T-helper 2 cell (primary cell): Measurements from ENCODE around the gene IPO11.
"Not testable (repeated sequence)": the region's sequence is repeated elsewhere in the genome, so short reads cannot be mapped to it uniquely, and the experiment has no call there.

Source experiments
- DNase-seq, 5 experiments: peaks; one replicate each; pipeline versions ENCODE4 v3.0.0 to v3.0.0-alpha.2; 2012 to 2022

The IPO11 gene

DNA sequence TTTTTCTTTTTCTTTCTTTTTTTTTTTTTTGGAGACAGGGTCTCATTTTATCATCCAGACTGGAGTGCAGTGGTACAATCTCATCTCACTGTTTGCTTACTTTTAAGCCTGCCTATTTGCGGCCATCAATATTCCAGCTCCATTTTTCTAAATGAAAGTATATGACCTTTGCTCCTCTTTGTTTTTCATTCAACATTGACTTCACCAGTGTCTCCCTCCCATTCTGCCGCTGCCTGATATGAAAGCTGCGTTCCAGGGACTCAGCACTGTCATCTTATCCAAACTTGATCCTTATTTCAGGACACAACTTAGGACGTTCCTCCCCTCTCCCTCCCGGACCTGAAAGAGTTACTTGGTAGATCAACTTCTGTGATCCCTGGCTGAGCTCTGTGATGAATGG lies 239.7 kb downstream of the IPO11 start:
- no peak for DNase-seq

- no peak for DNase-seq
These were observed 240.7 kb downstream of the IPO11 start for GRCh38 chr5:62653001-62653863.

DNA sequence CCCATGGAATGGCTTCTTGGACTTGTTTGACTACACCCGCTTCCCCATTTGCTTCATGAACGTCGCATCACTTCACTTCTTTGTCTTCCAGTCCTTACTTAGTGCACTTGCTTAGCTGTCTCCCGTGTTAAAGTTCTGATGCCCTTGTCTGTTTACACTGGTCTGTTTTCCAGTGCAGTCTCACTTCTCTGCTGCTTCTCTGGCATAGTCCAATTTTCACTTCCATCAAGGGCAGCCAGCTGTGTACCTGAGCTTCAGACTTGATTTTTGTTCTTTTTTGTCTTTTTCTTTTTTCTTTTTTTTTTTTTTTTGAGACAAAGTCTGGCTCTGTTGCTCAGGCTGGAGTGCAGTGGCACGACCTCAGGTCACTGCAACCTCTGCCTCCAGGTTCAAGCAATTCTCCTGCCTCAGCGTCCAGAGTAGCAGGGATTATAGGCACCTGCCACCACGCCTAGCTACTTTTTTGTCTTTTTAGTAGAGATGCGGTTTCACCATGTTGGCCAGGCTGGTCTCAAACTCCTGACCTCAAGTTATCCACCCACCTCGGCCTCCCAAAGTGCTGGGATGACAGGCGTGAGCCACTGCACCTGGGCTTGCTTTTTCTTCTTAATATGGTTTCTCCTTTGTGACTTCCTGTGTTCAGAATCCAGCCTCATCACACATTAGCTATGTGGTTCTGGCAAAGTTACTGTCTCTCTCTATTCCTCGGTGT lies 241.5 kb downstream of the IPO11 start:
- no peak for DNase-seq

DNA sequence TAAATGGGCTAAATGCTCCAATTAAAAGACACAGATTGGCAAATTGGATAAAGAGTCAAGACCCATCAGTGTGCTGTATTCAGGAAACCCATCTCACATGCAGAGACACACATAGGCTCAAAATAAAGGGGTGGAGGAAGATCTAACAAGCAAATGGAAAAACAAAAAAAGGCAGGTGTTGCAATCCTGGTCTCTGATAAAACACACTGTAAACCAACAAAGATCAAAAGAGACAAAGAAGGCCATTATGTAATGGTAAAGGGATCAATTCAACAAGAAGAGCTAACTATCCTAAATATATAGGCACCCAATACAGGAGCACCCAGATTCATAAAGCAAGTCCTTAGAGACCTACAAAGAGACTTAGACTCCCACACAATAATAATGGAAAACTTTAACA lies 245.2 kb downstream of the IPO11 start:
- DNase-seq = not testable (repeated sequence)

GRCh38 chr5:62661126-62661525 lies 248.6 kb downstream of the IPO11 start:
- no peak for DNase-seq

DNA sequence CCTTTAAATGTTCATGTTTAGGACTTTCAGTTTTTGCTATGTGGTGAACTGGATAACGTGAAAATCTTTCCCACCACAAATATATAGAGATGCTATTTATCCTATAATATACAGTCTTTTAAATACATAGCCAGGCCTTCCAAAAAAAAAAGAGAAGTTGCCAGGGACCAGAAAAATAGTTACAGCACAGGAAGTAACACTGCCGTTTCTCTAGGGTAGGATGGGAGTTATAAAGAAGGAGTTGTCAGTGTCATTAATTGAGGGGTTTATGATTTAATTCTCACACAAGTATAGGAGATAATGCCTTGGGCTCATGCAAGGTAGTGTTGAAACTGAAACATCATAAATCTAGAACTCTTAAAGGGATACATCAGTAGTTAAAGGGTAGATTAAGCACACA lies 250.0 kb downstream of the IPO11 start:
- DNase-seq = no peak

DNA sequence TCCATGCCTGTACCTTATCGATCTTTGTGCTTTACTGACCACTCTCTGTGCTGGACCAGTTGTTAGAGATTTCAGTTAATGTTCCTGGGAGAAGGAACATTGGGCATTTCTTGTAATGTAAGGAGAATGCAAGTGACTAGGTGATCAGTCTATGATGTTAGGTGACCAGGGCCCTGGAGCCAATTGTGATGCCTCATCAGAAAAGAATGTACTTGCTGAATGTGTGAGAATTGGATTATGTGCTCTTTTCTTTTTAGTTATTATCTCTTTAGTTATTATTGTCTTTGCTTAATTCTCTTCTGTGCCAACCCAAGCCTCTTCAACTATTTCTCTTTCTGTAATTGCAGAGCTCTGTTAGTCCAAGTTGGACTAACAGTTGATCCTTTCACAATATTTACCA lies 258.9 kb downstream of the IPO11 start:
- DNase-seq = no peak

DNA sequence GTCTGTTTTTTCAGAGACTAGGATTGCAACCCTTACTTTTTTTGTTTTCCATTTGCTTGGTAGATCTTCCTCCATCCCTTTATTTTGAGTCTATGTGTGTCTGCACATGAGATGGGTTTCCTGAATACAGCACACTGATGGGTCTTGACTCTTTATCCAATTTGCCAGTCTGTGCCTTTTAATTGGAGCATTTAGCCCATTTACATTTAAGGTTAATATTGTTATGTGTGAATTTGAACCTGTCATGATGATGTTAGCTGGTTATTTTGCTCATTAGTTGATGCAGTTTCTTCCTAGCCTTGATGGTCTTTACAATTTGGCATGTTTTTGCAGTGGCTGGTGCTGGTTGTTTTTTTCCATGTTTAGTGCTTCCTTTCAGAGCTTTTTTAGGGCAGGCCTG lies 264.0 kb downstream of the IPO11 start:
- DNase-seq = not testable (repeated sequence)
